ENCODE data around the gene STK32B.

Gene STK32B

GRCh38 chr4:5391492-5391891, 340.2 kb downstream of the STK32B start:
- no peaks in the 10 kb centered on the region for H3K36me3 ChIP-seq (ENCODE audit: control insufficient read depth in 2 of 2, insufficient read depth in 1 of 2, low read length in 2 of 2)
- no peak overlapping the region for H3K4me3 ChIP-seq (ENCODE audit: low read depth, low read length)
- POLR2A ChIA-PET, result no interaction called here
- no peaks in the 10 kb centered on the region for H3K9me3 ChIP-seq (ENCODE audit: control insufficient read depth, insufficient read depth, low read depth, low read length)
- CTCF ChIA-PET, result no interaction called here
- no peak overlapping the region for H3K27ac ChIP-seq (ENCODE audit: extremely low read depth, low read depth, low read length)
- no peaks in the 10 kb centered on the region for H3K4me1 ChIP-seq (ENCODE audit: control insufficient read depth, insufficient read depth, low read length)
- TF ChIP-seq ZNF184 (tag by site-specific recombination; IDR thresholded peaks at IDR 0.05), result no peak

GRCh38 chr4:5393911-5394513, 342.7 kb downstream of the STK32B start:
- CTCF ChIA-PET, result no interaction called here
- POLR2A ChIA-PET, result no interaction called here
- no peak for TF ChIP-seq PBX3 (CRISPR knock-in tag; IDR thresholded peaks at IDR 0.05)
- TF ChIP-seq ZNF707 (tag by site-specific recombination; IDR thresholded peaks at IDR 0.05), result no peak
- TF ChIP-seq ZFP41 (tag by site-specific recombination; IDR thresholded peaks at IDR 0.05; ENCODE audit: borderline replicate concordance), result no peak
- TF ChIP-seq TCF7L2 (IDR thresholded peaks at IDR 0.05; ENCODE audit: borderline replicate concordance, low read depth, low read length), result no peak
- TF ChIP-seq ZNF362 (tag by site-specific recombination; IDR thresholded peaks at IDR 0.05), result no peak
- TF ChIP-seq ZNF473 (tag by site-specific recombination; IDR thresholded peaks at IDR 0.05), result no peak
- TF ChIP-seq ZNF830 (tag by site-specific recombination; IDR thresholded peaks at IDR 0.05; ENCODE audit: low read depth), result no peak

GRCh38 chr4:5395781-5396180, 344.5 kb downstream of the STK32B start:
- POLR2A ChIA-PET, result no interaction called here

More at GRCh38 chr4:5393911-5394513, 342.7 kb downstream of the STK32B start:
- Histone ChIP-seq H3K4me3 (ENCODE audit: low read depth, low read length) (no peak overlapping the region), H3K9me3 (ENCODE audit: control insufficient read depth, insufficient read depth, low read depth, low read length) (no peaks in the 10 kb centered on the region), H3K27ac (ENCODE audit: extremely low read depth, low read depth, low read length) (no peak overlapping the region), H3K36me3 (ENCODE audit: control insufficient read depth in 2 of 2, insufficient read depth in 1 of 2, low read length in 2 of 2) (no peaks in the 10 kb centered on the region), H3K4me1 (ENCODE audit: control insufficient read depth, insufficient read depth, low read length) (no peaks in the 10 kb centered on the region)

GRCh38 chr4:5398056-5398455, 346.8 kb downstream of the STK32B start:
- Histone ChIP-seq H3K4me3 (ENCODE audit: low read depth, low read length) (no peak overlapping the region), H3K36me3 (ENCODE audit: control insufficient read depth in 2 of 2, insufficient read depth in 1 of 2, low read length in 2 of 2) (no peaks in the 10 kb centered on the region), H3K9me3 (ENCODE audit: control insufficient read depth, insufficient read depth, low read depth, low read length) (no peaks in the 10 kb centered on the region), H3K27ac (ENCODE audit: extremely low read depth, low read depth, low read length) (no peak overlapping the region), H3K4me1 (ENCODE audit: control insufficient read depth, insufficient read depth, low read length) (no peaks in the 10 kb centered on the region)
- TF ChIP-seq ZSCAN18 (tag by site-specific recombination; IDR thresholded peaks at IDR 0.05) (no peak), ZXDB (tag by site-specific recombination; IDR thresholded peaks at IDR 0.05) (no peak), ZNF350 (tag by site-specific recombination; IDR thresholded peaks at IDR 0.05) (no peak), ZNF530 (tag by site-specific recombination; IDR thresholded peaks at IDR 0.05; ENCODE audit: low read depth) (no peak), ZNF311 (tag by site-specific recombination; IDR thresholded peaks at IDR 0.05; ENCODE audit: borderline replicate concordance) (no peak), YY2 (tag by site-specific recombination; IDR thresholded peaks at IDR 0.05) (no peak), ZNF645 (tag by site-specific recombination; IDR thresholded peaks at IDR 0.05) (no peak), ZNF664 (tag by site-specific recombination; IDR thresholded peaks at IDR 0.05) (no peak), ZNF837 (tag by site-specific recombination; IDR thresholded peaks at IDR 0.05) (no peak), ZNF146 (tag by site-specific recombination; IDR thresholded peaks at IDR 0.05) (no peak), GLI4 (tag by site-specific recombination; IDR thresholded peaks at IDR 0.05) (no peak), ZSCAN5A (tag by site-specific recombination; IDR thresholded peaks at IDR 0.05) (no peak), ZNF777 (tag by site-specific recombination; IDR thresholded peaks at IDR 0.05; ENCODE audit: borderline replicate concordance) (no peak)
- POLR2A ChIA-PET, result no interaction called here
- CTCF ChIA-PET, result no interaction called here

More at GRCh38 chr4:5395781-5396180, 344.5 kb downstream of the STK32B start:
- CTCF ChIA-PET, result interaction anchor here (0.8 kb wide), 1 partner anchor 66 kb away, joined by 3 read pairs; no protein-coding TSS in a partner anchor
- Histone ChIP-seq H3K4me3 (ENCODE audit: low read depth, low read length) (no peak overlapping the region), H3K27ac (ENCODE audit: extremely low read depth, low read depth, low read length) (no peak overlapping the region), H3K9me3 (ENCODE audit: control insufficient read depth, insufficient read depth, low read depth, low read length) (no peaks in the 10 kb centered on the region), H3K36me3 (ENCODE audit: control insufficient read depth in 2 of 2, insufficient read depth in 1 of 2, low read length in 2 of 2) (no peaks in the 10 kb centered on the region), H3K4me1 (ENCODE audit: control insufficient read depth, insufficient read depth, low read length) (no peaks in the 10 kb centered on the region)
- no peak for TF ChIP-seq ZNF654 (tag by site-specific recombination; IDR thresholded peaks at IDR 0.05; ENCODE audit: low read depth)
- no peak for TF ChIP-seq ZNF626 (tag by site-specific recombination; IDR thresholded peaks at IDR 0.05)
- TF ChIP-seq ZNF843 (tag by site-specific recombination; IDR thresholded peaks at IDR 0.05), result no peak
- no peak for TF ChIP-seq ZNF514 (tag by site-specific recombination; IDR thresholded peaks at IDR 0.05)

Measured in HEK293 (cell line).